GM18907 (cell line): ENCODE results near the gene CIAO3.
A peak's percentile ranks its signal among the peaks of the same experiment; 100 is the strongest.

ENCODE experiments used
- ATAC-seq: cut with Tn5 transposase; IDR thresholded peaks from one replicate; pipeline ENCODE4 v1.9.1; 2021; ENCODE audit warnings: mild to moderate bottlenecking, moderate library complexity; ENCODE audit not compliant: unreplicated experiment

Gene CIAO3

GRCh38 chr16:679814-680624 is 60.8 kb downstream of the CIAO3 start, which contains the start of gene STUB1:
STUB1 (plus strand) TSS chr16:680410; CDS start chr16:680526, 116 bp downstream.
- peak; percentile 30 for ATAC-seq
